Endothelial cell of umbilical vein (primary cell): Measurements from ENCODE around the gene CIBAR2. TPM values are rescaled to one million over a fixed set of nuclear protein-coding genes. Genes with fewer than 3 reads are reported as not detected.

Source experiments
- BruUV-seq: library from RNA; stranded (reverse); fragments of 400-500 nt; replicated peaks from 2 replicates; lab custom pipeline; 2021; lab: Mats Ljungman, UMichigan
- CTCF ChIA-PET: fragments of 300-600, 350-600 bp; sonication (Branson Sonifier 250); formaldehyde crosslinking; loops from one replicate; lab custom pipeline; 2021; ENCODE audit warnings: antibody characterized with exemption, inconsistent platforms; lab: Charles Lee
- POLR2A ChIA-PET: fragments of 300-600, 350-600 bp; sonication (Branson Sonifier 250); formaldehyde crosslinking; loops from one replicate; lab custom pipeline; 2021; ENCODE audit warnings: antibody characterized with exemption, inconsistent platforms; lab: Charles Lee
- DNase-seq: peaks from one replicate; pipeline ENCODE4 v3.0.0-alpha.2; 2011; ENCODE audit warnings: low read depth, low spot score
- FAIRE-seq: peaks from 2 replicates; lab custom pipeline; 2011; peaks lifted over from hg19 to GRCh38; lab: Jason Lieb, UNC
- H2AFZ ChIP-seq: 2 replicates; pipeline ENCODE4 v1.6.0; 2012; ENCODE audit warnings: low read depth, low read length, control low read depth, inconsistent platforms
- H3K27ac ChIP-seq: 2 replicates; pipeline ENCODE4 v1.5.1; 2011; ENCODE audit warnings: low read depth, mild to moderate bottlenecking, control low read depth, low read length, moderate library complexity; ENCODE audit not compliant: insufficient read depth
- H3K27me3 ChIP-seq, 2 experiments: 2 replicates each; pipeline versions ENCODE4 v1.6.0 to v1.6.1; 2011; ENCODE audit warnings: low read length in 2 of 2, mixed read lengths in 1 of 2; ENCODE audit not compliant: control insufficient read depth in 2 of 2, insufficient read depth in 2 of 2
- H3K36me3 ChIP-seq, 2 experiments: 2 replicates in 1 of 2; 3 replicates in 1 of 2; pipeline ENCODE4 v1.5.1; 2011; ENCODE audit warnings: low read length in 2 of 2, mild to moderate bottlenecking in 1 of 2, moderate library complexity in 1 of 2; ENCODE audit not compliant: control insufficient read depth in 2 of 2, insufficient read depth in 2 of 2; ENCODE audit errors: extremely low read depth in 1 of 2
- H3K4me1 ChIP-seq: 3 replicates; pipeline ENCODE4 v1.5.1; 2011; ENCODE audit warnings: mild to moderate bottlenecking, low read length; ENCODE audit not compliant: control insufficient read depth, insufficient read depth; ENCODE audit errors: extremely low read depth
- H3K4me2 ChIP-seq: 2 replicates; pipeline ENCODE4 v1.6.1; 2011; ENCODE audit warnings: low read length, control low read depth, mixed read lengths; ENCODE audit not compliant: insufficient read depth
- H3K4me3 ChIP-seq, 3 experiments: fragments of 200-600 bp in 1 of 3; sonication (generic), shearing (Covaris generic) in 1 of 3; replicated peaks in 1 of 3; 2 replicates each; pipeline ENCODE4 v1.5.1; 2011 to 2016; ENCODE audit warnings: control low read depth in 3 of 3, low read length in 3 of 3, mild to moderate bottlenecking in 2 of 3, inconsistent platforms in 1 of 3, low read depth in 1 of 3, moderate library complexity in 1 of 3; ENCODE audit not compliant: insufficient read depth in 1 of 3
- H3K79me2 ChIP-seq: 2 replicates; pipeline ENCODE4 v1.6.0; 2012; ENCODE audit warnings: low read length, inconsistent platforms; ENCODE audit not compliant: control insufficient read depth, insufficient read depth
- H3K9ac ChIP-seq: replicated peaks from 2 replicates; pipeline ENCODE3; 2011; ENCODE audit warnings: low read length, control low read depth; ENCODE audit not compliant: insufficient read depth; ENCODE audit errors: extremely low read depth
- H3K9me1 ChIP-seq: replicated peaks from 3 replicates; pipeline ENCODE4 v1.6.0; 2011; ENCODE audit warnings: mild to moderate bottlenecking, low read length; ENCODE audit not compliant: control insufficient read depth, insufficient read depth; ENCODE audit errors: extremely low read depth
- H3K9me3 ChIP-seq: replicated peaks from 2 replicates; pipeline ENCODE4 v1.5.1; 2012; ENCODE audit warnings: low read length, inconsistent platforms; ENCODE audit not compliant: control insufficient read depth, insufficient read depth
- H4K20me1 ChIP-seq: replicated peaks from 2 replicates; pipeline ENCODE3; 2011; ENCODE audit warnings: mild to moderate bottlenecking, low read length; ENCODE audit not compliant: control insufficient read depth, insufficient read depth; ENCODE audit errors: extremely low read depth
- EZH2 ChIP-seq: IDR thresholded peaks from 2 replicates; pipeline ENCODE4 v1.6.1; 2012; ENCODE audit warnings: borderline replicate concordance, low read depth, mild to moderate bottlenecking, moderate library complexity, low read length, inconsistent platforms; ENCODE audit not compliant: severe bottlenecking
- FOS ChIP-seq: IDR thresholded peaks from 2 replicates; pipeline ENCODE4 v1.6.1; 2011; ENCODE audit warnings: mild to moderate bottlenecking, low read length, moderate library complexity, borderline replicate concordance; ENCODE audit not compliant: insufficient read depth
- GATA2 ChIP-seq: IDR thresholded peaks from 2 replicates; pipeline ENCODE4 v1.7.0; 2011; ENCODE audit warnings: low read depth, mild to moderate bottlenecking, moderate library complexity, mixed read lengths, low read length; ENCODE audit not compliant: insufficient read length, insufficient read depth
- JUN ChIP-seq: IDR thresholded peaks from 2 replicates; pipeline ENCODE4 v1.6.1; 2011; ENCODE audit warnings: borderline replicate concordance, low read depth; ENCODE audit not compliant: insufficient read length, insufficient read depth
- MAX ChIP-seq: IDR thresholded peaks from 2 replicates; pipeline ENCODE4 v1.6.1; 2011; ENCODE audit not compliant: insufficient read depth, insufficient read length
- MYC ChIP-seq: IDR thresholded peaks from one replicate; pipeline ENCODE4 v1.6.1; 2011; ENCODE audit warnings: mild to moderate bottlenecking, low read depth, low read length
- POLR2A ChIP-seq: IDR thresholded peaks from 2 replicates; pipeline ENCODE4 v1.6.1; 2012; ENCODE audit warnings: low read depth, mild to moderate bottlenecking, control low read depth, low read length
- POLR2AphosphoS5 ChIP-seq: IDR thresholded peaks from 2 replicates; pipeline ENCODE4 v1.6.1; 2012; ENCODE audit warnings: low read depth, mild to moderate bottlenecking, control low read depth, low read length, moderate library complexity; ENCODE audit not compliant: insufficient read depth
- dilution Hi-C: fragments of 300-500 bp; cut with MboI; formaldehyde crosslinking; loops from one replicate; pipeline ENCODE4 v1.15.0; 2019; ENCODE audit warnings: low sequenced_read_pairs; ENCODE audit not compliant: extremely low pct_ligation_motif_present
- intact Hi-C: fragments of 100-400 bp; cut with micrococcal nuclease; formaldehyde crosslinking; loops from one replicate; pipeline ENCODE4 v1.10.0; 2022
- polyA plus RNA-seq, 4 experiments: library from polyadenylated mRNA; depleted of rRNA in 3 of 4; stranded (reverse) in 3 of 4; unstranded in 1 of 4; fragments of >200 nt; gene quantifications; 2 replicates each; pipeline versions ENCODE4 v1.2.1 to v1.2.3, GENCODE V29; 2011 to 2012; ENCODE audit warnings: missing spikeins in 1 of 4
- total RNA-seq: library from RNA; stranded (reverse); gene quantifications from 2 replicates; pipeline ENCODE4 v1.2.3, GENCODE V29; 2021
- TF ChIP-seq, protein P1 (sequence below), 2 donors: IDR thresholded peaks; 1 replicate in 1 of 2; 2 replicates in 1 of 2; pipeline ENCODE4 v1.5.1; 2011; ENCODE audit warnings: low read length in 2 of 2, mild to moderate bottlenecking in 2 of 2, moderate library complexity in 2 of 2, control low read depth in 1 of 2, inconsistent platforms in 1 of 2, low read depth in 1 of 2; ENCODE audit not compliant: insufficient read depth in 1 of 2; ENCODE audit errors: extremely low read depth in 1 of 2

The CIBAR2 gene
- total and polyA plus RNA-seq, 2 donors (not counting 3 experiments of a cell fraction or from before 2014, with no cell fraction given) = 0.07 TPM; not detected in 1

DNA sequence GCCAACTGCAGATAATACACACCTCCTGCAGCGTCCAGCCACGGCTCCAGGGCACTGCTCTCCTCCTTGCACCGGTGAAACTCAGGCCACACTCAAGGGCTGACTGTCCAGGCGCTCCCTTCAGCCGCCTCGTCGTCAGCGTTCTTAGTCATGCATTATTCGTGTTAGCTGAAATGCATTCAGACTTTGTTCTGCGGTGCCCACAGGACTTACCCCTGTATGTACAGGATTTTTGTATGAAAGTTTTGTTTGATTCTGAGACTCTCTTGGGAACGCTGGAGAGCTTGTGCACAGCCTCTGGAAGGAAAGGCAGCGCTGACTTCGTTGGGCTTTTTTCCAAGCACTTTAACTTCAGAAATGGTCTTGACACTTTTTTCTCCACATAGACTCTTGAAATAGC lies 22.1 kb downstream of the CIBAR2 start:
- dilution Hi-C loops (no loop called here), intact Hi-C loops (no loop called here)
- Histone ChIP-seq H3K27me3 (no peaks in the 10 kb centered on the region), H3K4me2 (no peak overlapping the region), H3K9me1 (no peaks in the 10 kb centered on the region), H3K9me3 (no peaks in the 10 kb centered on the region), H4K20me1 (no peaks in the 10 kb centered on the region), H3K36me3 (no peaks in the 10 kb centered on the region), H3K27ac (no peak overlapping the region), H3K79me2 (no peaks in the 10 kb centered on the region), H3K4me3 (no peak overlapping the region), H3K9ac (no peak overlapping the region), H2AFZ (no peak overlapping the region), H3K4me1 (no peaks in the 10 kb centered on the region)
- FAIRE-seq = no peak
- CTCF ChIA-PET = interaction anchor here (1.0 kb wide), 1 partner anchor 34 kb away, joined by 3 read pairs; no protein-coding TSS in a partner anchor
- POLR2A ChIA-PET = no interaction called here
- no TSS peak for BruUV-seq
- no peak for TF ChIP-seq EZH2
- no peak for TF ChIP-seq GATA2
- TF ChIP-seq POLR2AphosphoS5 = no peak
- TF ChIP-seq POLR2A = no peak
- no peak for TF ChIP-seq MAX
- no peak for TF ChIP-seq JUN
- no peak for TF ChIP-seq FOS
- TF ChIP-seq, protein P1, sequence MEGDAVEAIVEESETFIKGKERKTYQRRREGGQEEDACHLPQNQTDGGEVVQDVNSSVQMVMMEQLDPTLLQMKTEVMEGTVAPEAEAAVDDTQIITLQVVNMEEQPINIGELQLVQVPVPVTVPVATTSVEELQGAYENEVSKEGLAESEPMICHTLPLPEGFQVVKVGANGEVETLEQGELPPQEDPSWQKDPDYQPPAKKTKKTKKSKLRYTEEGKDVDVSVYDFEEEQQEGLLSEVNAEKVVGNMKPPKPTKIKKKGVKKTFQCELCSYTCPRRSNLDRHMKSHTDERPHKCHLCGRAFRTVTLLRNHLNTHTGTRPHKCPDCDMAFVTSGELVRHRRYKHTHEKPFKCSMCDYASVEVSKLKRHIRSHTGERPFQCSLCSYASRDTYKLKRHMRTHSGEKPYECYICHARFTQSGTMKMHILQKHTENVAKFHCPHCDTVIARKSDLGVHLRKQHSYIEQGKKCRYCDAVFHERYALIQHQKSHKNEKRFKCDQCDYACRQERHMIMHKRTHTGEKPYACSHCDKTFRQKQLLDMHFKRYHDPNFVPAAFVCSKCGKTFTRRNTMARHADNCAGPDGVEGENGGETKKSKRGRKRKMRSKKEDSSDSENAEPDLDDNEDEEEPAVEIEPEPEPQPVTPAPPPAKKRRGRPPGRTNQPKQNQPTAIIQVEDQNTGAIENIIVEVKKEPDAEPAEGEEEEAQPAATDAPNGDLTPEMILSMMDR (IDR thresholded peaks at IDR 0.05; ENCODE audit: extremely low read depth in 1 of 2, insufficient read depth in 1 of 2, low read depth in 1 of 2, low read length in 2 of 2) = no peak
- no peak for TF ChIP-seq MYC
- no peak for DNase-seq
